ENCODE measurements around the gene GRM5.
"Not testable (repeated sequence)": the region's sequence is repeated elsewhere in the genome, so short reads cannot be mapped to it uniquely, and the experiment has no call there.

GRM5 gene

GRCh38 chr11:88961621-88962020 is 104.2 kb downstream of the GRM5 start:
- DNase-seq, result not testable (repeated sequence)

- not testable (repeated sequence) for DNase-seq
These were observed 105.9 kb downstream of the GRM5 start for GRCh38 chr11:88959857-88960256.

GRCh38 chr11:88950975-88951374 is 114.8 kb downstream of the GRM5 start:
- no peak for DNase-seq

- not testable (repeated sequence) for DNase-seq
These were observed 116.9 kb downstream of the GRM5 start for GRCh38 chr11:88948908-88949307.

GRCh38 chr11:88947843-88948572 is 117.8 kb downstream of the GRM5 start:
- DNase-seq, result not testable (repeated sequence)

GRCh38 chr11:88929665-88930064 is 136.1 kb downstream of the GRM5 start:
- not testable (repeated sequence) for DNase-seq

- DNase-seq, result not testable (repeated sequence)
These were observed 148.7 kb downstream of the GRM5 start for GRCh38 chr11:88917065-88917464.

- DNase-seq, result no peak
These were observed 156.3 kb downstream of the GRM5 start for GRCh38 chr11:88909500-88909899.

- not testable (repeated sequence) for DNase-seq
These were observed 164.3 kb downstream of the GRM5 start for GRCh38 chr11:88901436-88901835.

GRCh38 chr11:88888855-88889254 is 176.9 kb downstream of the GRM5 start:
- not testable (repeated sequence) for DNase-seq

- DNase-seq, result no peak
These were observed 179.0 kb downstream of the GRM5 start for GRCh38 chr11:88886796-88887195.

GRCh38 chr11:88882800-88883199 is 183.0 kb downstream of the GRM5 start:
- DNase-seq, result not testable (repeated sequence)

- DNase-seq, result no peak
These were observed 204.2 kb downstream of the GRM5 start for GRCh38 chr11:88861618-88862017.

- DNase-seq, result not testable (repeated sequence)
These were observed 205.4 kb downstream of the GRM5 start for GRCh38 chr11:88860431-88860830.

- DNase-seq, result not testable (repeated sequence)
These were observed 211.8 kb downstream of the GRM5 start for GRCh38 chr11:88853963-88854362.

- not testable (repeated sequence) for DNase-seq
These were observed 214.2 kb downstream of the GRM5 start for GRCh38 chr11:88851547-88851946.

- not testable (repeated sequence) for DNase-seq
These were observed 216.0 kb downstream of the GRM5 start for GRCh38 chr11:88849773-88850172.

GRCh38 chr11:88849368-88849767 is 216.4 kb downstream of the GRM5 start:
- DNase-seq, result no peak

- DNase-seq, result not testable (repeated sequence)
These were observed 219.5 kb downstream of the GRM5 start for GRCh38 chr11:88846266-88846665.

GRCh38 chr11:88844941-88845340 is 220.8 kb downstream of the GRM5 start:
- not testable (repeated sequence) for DNase-seq

GRCh38 chr11:88843766-88844426 is 221.9 kb downstream of the GRM5 start:
- not testable (repeated sequence) for DNase-seq

- DNase-seq, result not testable (repeated sequence)
These were observed 227.6 kb downstream of the GRM5 start for GRCh38 chr11:88838139-88838538.

GRCh38 chr11:88835709-88836108 is 230.1 kb downstream of the GRM5 start:
- not testable (repeated sequence) for DNase-seq

- DNase-seq, result no peak
These were observed 234.4 kb downstream of the GRM5 start for GRCh38 chr11:88831303-88831890.
